ENCODE data around the gene ISCU. TPM values are rescaled to one million over a fixed set of nuclear protein-coding genes. Genes with fewer than 3 reads are reported as not detected.

Gene ISCU
- total RNA-seq, 4 donors from 2014 or later = 232 to 337 (median 249) TPM

DNA sequence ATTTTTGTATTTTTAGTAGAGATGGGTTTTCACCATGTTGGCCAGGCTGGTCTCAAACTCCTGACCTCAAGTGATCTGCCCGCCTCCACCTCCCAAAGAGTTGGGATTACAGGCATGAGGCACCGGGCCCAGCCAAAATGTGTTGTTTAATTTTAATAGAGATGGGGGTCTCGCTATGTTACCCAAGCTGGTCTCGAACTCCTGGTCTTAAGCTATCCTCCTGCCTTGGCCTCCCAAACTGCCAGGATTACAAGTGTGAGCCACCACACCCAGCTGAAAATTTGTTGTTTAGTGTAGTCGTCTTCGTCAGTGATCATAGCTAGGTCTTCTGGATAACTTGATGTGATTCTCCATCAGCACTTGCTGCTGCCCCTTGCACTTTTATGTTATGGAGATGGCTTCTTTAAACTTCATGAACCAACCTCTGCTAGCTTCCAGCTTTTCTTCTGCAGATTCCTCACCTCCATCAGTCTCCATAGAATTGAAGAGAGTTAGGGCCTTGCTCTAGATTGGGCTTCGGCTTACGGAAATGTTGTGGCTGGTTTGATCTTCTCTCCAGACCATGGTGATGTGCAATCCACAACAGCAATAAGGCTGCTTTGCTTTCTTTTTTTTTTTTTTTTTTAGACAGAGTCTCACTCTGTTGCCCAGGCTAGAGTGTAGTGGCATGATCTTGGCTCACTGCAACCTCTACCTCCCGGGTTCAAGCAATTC lies 13.0 kb downstream of the ISCU start:
- no peak for ATAC-seq
- Histone ChIP-seq H3K36me3 (no peaks in the 10 kb centered on the region), H3K9me3 (no peaks in the 10 kb centered on the region), H3K27ac (no peak overlapping the region), H3K4me3 (no peak overlapping the region), H3K4me1 (peaks cover 0 to 10% of the 10 kb centered on the region in 2 donors), H3K27me3 (no peaks in the 10 kb centered on the region)
- peak in 1 of 2 donors; percentile 4 for DNase-seq
- intact Hi-C loops (cut with DNase I; ENCODE audit: low total_unique reads) (no loop called here), in situ Hi-C loops (cut with MboI; ENCODE audit: low sequenced_read_pairs in 4 of 4) (no loop called here)
- TF ChIP-seq, protein P1, sequence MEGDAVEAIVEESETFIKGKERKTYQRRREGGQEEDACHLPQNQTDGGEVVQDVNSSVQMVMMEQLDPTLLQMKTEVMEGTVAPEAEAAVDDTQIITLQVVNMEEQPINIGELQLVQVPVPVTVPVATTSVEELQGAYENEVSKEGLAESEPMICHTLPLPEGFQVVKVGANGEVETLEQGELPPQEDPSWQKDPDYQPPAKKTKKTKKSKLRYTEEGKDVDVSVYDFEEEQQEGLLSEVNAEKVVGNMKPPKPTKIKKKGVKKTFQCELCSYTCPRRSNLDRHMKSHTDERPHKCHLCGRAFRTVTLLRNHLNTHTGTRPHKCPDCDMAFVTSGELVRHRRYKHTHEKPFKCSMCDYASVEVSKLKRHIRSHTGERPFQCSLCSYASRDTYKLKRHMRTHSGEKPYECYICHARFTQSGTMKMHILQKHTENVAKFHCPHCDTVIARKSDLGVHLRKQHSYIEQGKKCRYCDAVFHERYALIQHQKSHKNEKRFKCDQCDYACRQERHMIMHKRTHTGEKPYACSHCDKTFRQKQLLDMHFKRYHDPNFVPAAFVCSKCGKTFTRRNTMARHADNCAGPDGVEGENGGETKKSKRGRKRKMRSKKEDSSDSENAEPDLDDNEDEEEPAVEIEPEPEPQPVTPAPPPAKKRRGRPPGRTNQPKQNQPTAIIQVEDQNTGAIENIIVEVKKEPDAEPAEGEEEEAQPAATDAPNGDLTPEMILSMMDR (IDR thresholded peaks at IDR 0.05 in 4 of 5, conservative IDR thresholded peaks at IDR 0.05 in 1 of 5) = no peak
- TF ChIP-seq POLR2A (IDR thresholded peaks at IDR 0.05) = no peak

DNA sequence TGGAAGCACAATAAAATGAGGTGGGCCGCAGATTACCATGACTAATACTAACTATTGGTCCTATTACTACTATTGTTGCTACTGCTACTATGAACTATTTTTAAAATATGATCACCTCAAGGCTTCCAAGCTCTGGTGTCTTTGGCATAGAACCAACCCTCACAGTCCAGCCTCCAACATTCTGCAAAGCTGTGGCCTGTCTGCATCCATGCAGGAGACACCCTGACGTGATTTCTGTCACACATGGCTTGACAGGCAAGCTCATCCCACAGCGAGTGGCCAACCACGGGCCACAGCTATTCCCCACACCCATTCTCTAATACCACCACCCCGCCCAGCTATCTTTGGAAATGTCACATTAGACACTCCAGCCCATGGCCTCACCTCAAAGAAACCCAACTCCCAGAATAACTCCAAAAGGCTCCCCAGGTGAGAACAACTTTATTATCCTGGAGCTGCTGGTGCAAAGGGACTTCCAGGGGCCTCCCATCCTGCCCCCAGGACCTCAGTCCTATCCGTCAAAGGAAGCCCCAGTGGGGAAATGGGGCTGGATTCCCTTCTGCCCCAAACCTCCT lies 14.4 kb downstream of the ISCU start:
- TF ChIP-seq, protein P1 (IDR thresholded peaks at IDR 0.05 in 4 of 5, conservative IDR thresholded peaks at IDR 0.05 in 1 of 5) = no peak
- TF ChIP-seq POLR2A (IDR thresholded peaks at IDR 0.05) = no peak
- no peaks in the 10 kb centered on the region for H3K36me3 ChIP-seq
- no peak overlapping the region for H3K4me3 ChIP-seq
- no peaks in the 10 kb centered on the region for H3K27me3 ChIP-seq
- in situ Hi-C loops (cut with MboI; ENCODE audit: low sequenced_read_pairs in 4 of 4) (no loop called here), intact Hi-C loops (cut with DNase I; ENCODE audit: low total_unique reads) (no loop called here)
- H3K9me3 ChIP-seq = no peaks in the 10 kb centered on the region
- no peak overlapping the region for H3K27ac ChIP-seq
- DNase-seq (peak in 1 of 2 donors; percentile 8), ATAC-seq (peak; percentile 24 to 43)
- peaks cover 0 to 10% of the 10 kb centered on the region in 2 donors for H3K4me1 ChIP-seq

DNA sequence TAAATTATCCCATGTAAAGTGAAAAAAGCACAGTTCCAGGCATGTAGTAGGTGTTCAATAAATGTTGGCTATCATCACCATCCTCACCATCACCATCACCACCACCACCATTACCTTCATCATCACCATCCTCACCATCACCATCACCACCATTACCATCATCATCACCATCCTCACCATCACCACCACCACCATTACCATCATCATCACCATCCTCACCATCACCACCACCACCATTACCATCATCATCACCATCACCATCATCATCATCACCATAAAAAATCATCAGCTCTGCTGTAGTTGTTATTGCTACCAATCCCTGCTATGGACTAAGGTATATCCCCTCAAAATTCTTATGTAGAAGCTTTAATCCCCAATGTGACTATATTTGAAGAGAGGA lies 15.1 kb downstream of the ISCU start:
- Histone ChIP-seq H3K27ac (no peak overlapping the region), H3K4me1 (peaks cover 0 to 10% of the 10 kb centered on the region in 2 donors), H3K36me3 (no peaks in the 10 kb centered on the region), H3K4me3 (no peak overlapping the region), H3K27me3 (no peaks in the 10 kb centered on the region), H3K9me3 (no peaks in the 10 kb centered on the region)
- ATAC-seq (no peak), DNase-seq (no peak)
- TF ChIP-seq, protein P1 (IDR thresholded peaks at IDR 0.05 in 4 of 5, conservative IDR thresholded peaks at IDR 0.05 in 1 of 5) = no peak
- TF ChIP-seq POLR2A (IDR thresholded peaks at IDR 0.05) = no peak
- in situ Hi-C loops (cut with MboI; ENCODE audit: low sequenced_read_pairs in 4 of 4) = no loop called here
- intact Hi-C loops (cut with DNase I; ENCODE audit: low total_unique reads) = no loop called here

DNA sequence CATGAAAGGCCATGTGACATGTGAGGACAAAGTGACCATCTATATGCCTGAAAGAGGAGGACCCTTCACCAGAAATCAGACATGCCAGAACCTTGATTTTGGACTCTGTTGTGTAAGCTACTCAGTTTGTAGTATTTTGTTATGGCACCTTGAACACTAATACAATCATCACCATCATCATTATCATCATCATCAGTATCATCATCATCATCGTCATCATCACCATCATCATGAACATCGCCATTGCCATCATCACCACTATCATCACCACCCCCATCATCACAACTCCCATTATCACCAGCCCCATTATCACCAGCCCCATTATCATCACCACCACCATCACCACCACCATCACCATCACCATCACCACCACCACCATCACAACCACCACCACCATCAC lies 15.9 kb downstream of the ISCU start:
- in situ Hi-C loops (cut with MboI; ENCODE audit: low sequenced_read_pairs in 4 of 4) = no loop called here
- no peak for TF ChIP-seq POLR2A (IDR thresholded peaks at IDR 0.05)
- TF ChIP-seq, protein P1 (IDR thresholded peaks at IDR 0.05 in 4 of 5, conservative IDR thresholded peaks at IDR 0.05 in 1 of 5) = no peak
- Histone ChIP-seq H3K27ac (no peak overlapping the region), H3K27me3 (no peaks in the 10 kb centered on the region), H3K36me3 (no peaks in the 10 kb centered on the region), H3K4me3 (no peak overlapping the region), H3K9me3 (no peaks in the 10 kb centered on the region), H3K4me1 (peaks cover 0 to 10% of the 10 kb centered on the region in 2 donors)
- DNase-seq (no peak), ATAC-seq (no peak)
- intact Hi-C loops (cut with DNase I; ENCODE audit: low total_unique reads) = no loop called here

All from gastrocnemius medialis (tissue), 4 donors.